H9 (cell line): ENCODE measurements around the gene RPRD1A. TPM values are rescaled to one million over a fixed set of nuclear protein-coding genes. Genes with fewer than 3 reads are reported as not detected.

Experiments used
- DNase-seq: peaks from one replicate; pipeline ENCODE4 v3.0.0-alpha.2; 2017
- H2AFZ ChIP-seq: one replicate; pipeline ENCODE4 v1.6.1; 2013; ENCODE audit warnings: mild to moderate bottlenecking, low read length, control low read depth, moderate library complexity
- H2AK5ac ChIP-seq: 2 replicates; pipeline ENCODE4 v1.6.1; 2013; ENCODE audit warnings: low read length, control low read depth, mixed read lengths; ENCODE audit not compliant: insufficient read length
- H2BK120ac ChIP-seq: one replicate; pipeline ENCODE4 v1.6.1; 2013; ENCODE audit warnings: low read depth, mild to moderate bottlenecking, low read length, control low read depth, inconsistent platforms; ENCODE audit not compliant: poor library complexity, severe bottlenecking
- H2BK12ac ChIP-seq: 2 replicates; pipeline ENCODE4 v1.6.1; 2013; ENCODE audit warnings: low read length, control low read depth, mixed read lengths, low read depth; ENCODE audit not compliant: insufficient read length
- H2BK15ac ChIP-seq: 2 replicates; pipeline ENCODE4 v1.6.1; 2013; ENCODE audit warnings: low read depth, low read length, control low read depth
- H2BK20ac ChIP-seq: one replicate; pipeline ENCODE4 v1.6.1; 2013; ENCODE audit warnings: low read depth, mild to moderate bottlenecking, low read length, control low read depth, inconsistent platforms; ENCODE audit not compliant: poor library complexity, severe bottlenecking
- H2BK5ac ChIP-seq: 2 replicates; pipeline ENCODE4 v1.6.1; 2013; ENCODE audit warnings: low read length, control low read depth, mixed read lengths; ENCODE audit not compliant: insufficient read length
- H3K14ac ChIP-seq: 2 replicates; pipeline ENCODE4 v1.6.1; 2013; ENCODE audit warnings: low read length, control low read depth; ENCODE audit not compliant: insufficient read depth
- H3K18ac ChIP-seq: 2 replicates; pipeline ENCODE4 v1.6.1; 2013; ENCODE audit warnings: low read depth, mild to moderate bottlenecking, mixed read lengths, low read length, control low read depth; ENCODE audit not compliant: insufficient read length
- H3K23ac ChIP-seq: 2 replicates; pipeline ENCODE4 v1.6.1; 2013; ENCODE audit warnings: low read length, control low read depth, mixed read lengths, low read depth; ENCODE audit not compliant: insufficient read length
- H3K23me2 ChIP-seq: 2 replicates; pipeline ENCODE4 v1.6.1; 2013; ENCODE audit warnings: low read depth, mild to moderate bottlenecking, mixed read lengths, low read length, control low read depth; ENCODE audit not compliant: insufficient read length, poor library complexity, severe bottlenecking
- H3K27ac ChIP-seq: 2 replicates; pipeline ENCODE4 v1.5.1; 2013; ENCODE audit warnings: low read length, control low read depth, mixed read lengths, low read depth; ENCODE audit not compliant: insufficient read length
- H3K27me3 ChIP-seq: 2 replicates; pipeline ENCODE4 v1.6.1; 2013; ENCODE audit warnings: low read length, control low read depth, inconsistent platforms; ENCODE audit not compliant: insufficient read depth
- H3K4ac ChIP-seq: 2 replicates; pipeline ENCODE4 v1.6.1; 2013; ENCODE audit warnings: low read depth, mild to moderate bottlenecking, control low read depth, inconsistent platforms, low read length, moderate library complexity
- H3K4me1 ChIP-seq: 2 replicates; pipeline ENCODE4 v1.6.1; 2013; ENCODE audit warnings: low read length, control low read depth, inconsistent platforms; ENCODE audit not compliant: insufficient read depth
- H3K4me2 ChIP-seq: 2 replicates; pipeline ENCODE4 v1.6.1; 2013; ENCODE audit warnings: low read length, control low read depth, mixed read lengths; ENCODE audit not compliant: insufficient read length, insufficient read depth
- H3K56ac ChIP-seq: 2 replicates; pipeline ENCODE4 v1.6.1; 2013; ENCODE audit warnings: low read depth, mild to moderate bottlenecking, mixed read lengths, low read length, control low read depth; ENCODE audit not compliant: insufficient read length
- H3K79me1 ChIP-seq: 2 replicates; pipeline ENCODE4 v1.6.1; 2013; ENCODE audit warnings: low read depth, mild to moderate bottlenecking, moderate library complexity, low read length, control low read depth, inconsistent platforms; ENCODE audit not compliant: insufficient read depth, poor library complexity, severe bottlenecking
- H3K79me2 ChIP-seq: 2 replicates; pipeline ENCODE4 v1.6.1; 2013; ENCODE audit warnings: low read length, control low read depth, inconsistent platforms; ENCODE audit not compliant: insufficient read depth
- H3K9ac ChIP-seq: 2 replicates; pipeline ENCODE4 v1.6.1; 2013; ENCODE audit warnings: low read length, control low read depth, mixed read lengths; ENCODE audit not compliant: insufficient read length; ENCODE audit errors: extremely low read depth
- H3K9me3 ChIP-seq: one replicate; pipeline ENCODE4 v1.6.1; 2013; ENCODE audit warnings: low read depth, low read length, inconsistent platforms; ENCODE audit not compliant: control insufficient read depth
- H3T11ph ChIP-seq: one replicate; pipeline ENCODE4 v1.6.1; 2013; ENCODE audit warnings: mild to moderate bottlenecking, low read length, control low read depth, inconsistent platforms
- H4K20me1 ChIP-seq: one replicate; pipeline ENCODE4 v1.6.1; 2013; ENCODE audit not compliant: control insufficient read depth, insufficient read length, insufficient read depth
- H4K5ac ChIP-seq: 2 replicates; pipeline ENCODE4 v1.6.1; 2013; ENCODE audit warnings: low read depth, mild to moderate bottlenecking, mixed read lengths, low read length, control low read depth; ENCODE audit not compliant: insufficient read length
- H4K8ac ChIP-seq: replicated peaks from 2 replicates; pipeline ENCODE4 v1.6.1; 2013; ENCODE audit warnings: low read length, control low read depth, mixed read lengths, low read depth; ENCODE audit not compliant: insufficient read length
- H4K91ac ChIP-seq: 2 replicates; pipeline ENCODE4 v1.6.1; 2013; ENCODE audit warnings: low read depth, mild to moderate bottlenecking, moderate library complexity, mixed read lengths, low read length, control low read depth; ENCODE audit not compliant: insufficient read length
- H3K27ac Mint-ChIP-seq, 3 experiments: 2 replicates in 2 of 3; 3 replicates in 1 of 3; pipeline ENCODE4 v1.8.0; 2020 to 2021; ENCODE audit warnings: mixed read lengths in 3 of 3, mild to moderate bottlenecking in 1 of 3, moderate library complexity in 1 of 3
- H3K27me3 Mint-ChIP-seq: 2 replicates; pipeline ENCODE4 v1.8.0; 2021; ENCODE audit warnings: low read depth, mild to moderate bottlenecking, moderate library complexity, mixed read lengths
- H3K36me3 Mint-ChIP-seq, 3 experiments: 2 replicates in 2 of 3; 3 replicates in 1 of 3; pipeline ENCODE4 v1.8.0; 2020 to 2021; ENCODE audit warnings: low read depth in 3 of 3, mixed read lengths in 3 of 3; ENCODE audit not compliant: insufficient read depth in 1 of 3
- H3K4me1 Mint-ChIP-seq, 2 experiments: 2 replicates each; pipeline ENCODE4 v1.8.0; 2020; ENCODE audit warnings: mixed read lengths in 2 of 2
- H3K4me3 Mint-ChIP-seq, 2 experiments: 2 replicates in 1 of 2; 3 replicates in 1 of 2; pipeline ENCODE4 v1.8.0; 2020 to 2021; ENCODE audit warnings: mild to moderate bottlenecking in 2 of 2, mixed read lengths in 2 of 2, moderate library complexity in 1 of 2
- H3K9me3 Mint-ChIP-seq, 2 experiments: 2 replicates in 1 of 2; 3 replicates in 1 of 2; pipeline ENCODE4 v1.8.0; 2020; ENCODE audit warnings: mild to moderate bottlenecking in 2 of 2, mixed read lengths in 2 of 2, moderate library complexity in 1 of 2
- CTCF ChIP-seq: fragments of 200-600 bp; sonication (generic); conservative IDR thresholded peaks from 3 replicates; pipeline ENCODE4 v1.8.0; 2021; ENCODE audit warnings: antibody characterized with exemption, mild to moderate bottlenecking
- WGBS: extraction: QIAGEN DNeasy Blood & Tissue Kit; methylation state at CpG from one replicate; pipeline ENCODE4 v1.1.7; 2013; ENCODE audit warnings: missing lambda C conversion rate, low lambda C conversion rate, mixed read lengths; ENCODE audit not compliant: insufficient read length; ENCODE audit errors: extremely low coverage; 5-methylcytosine and 5-hydroxymethylcytosine counted together
- total RNA-seq: library from RNA; stranded (reverse); gene quantifications from 2 replicates; pipeline ENCODE4 v1.2.1, GENCODE V29; 2021

The RPRD1A gene
- total RNA-seq, 1 experiment from 2014 or later, result 107 TPM

GRCh38 chr18:36088256-36088655 is 20.9 kb upstream of the RPRD1A start:
- Histone ChIP-seq H4K20me1 (no peaks in the 10 kb centered on the region), H3T11ph (no peak overlapping the region), H3K27me3 (no peaks in the 10 kb centered on the region), H3K4me2 (no peak overlapping the region), H3K27ac (no peak overlapping the region), H2BK15ac (no peak overlapping the region), H3K79me1 (no peaks in the 10 kb centered on the region), H2AK5ac (no peak overlapping the region), H3K23me2 (no peaks in the 10 kb centered on the region), H3K9ac (no peak overlapping the region), H3K23ac (no peak overlapping the region), H2BK12ac (no peak overlapping the region), H4K91ac (no peak overlapping the region), H3K18ac (no peak overlapping the region), H3K56ac (no peak overlapping the region), H2BK20ac (no peak overlapping the region), H3K9me3 (no peaks in the 10 kb centered on the region), H2BK5ac (no peak overlapping the region), H2BK120ac (no peak overlapping the region), H3K4me1 (no peaks in the 10 kb centered on the region), H3K14ac (no peak overlapping the region), H4K5ac (no peak overlapping the region), H4K8ac (no peak overlapping the region), H3K4ac (no peak overlapping the region), H3K79me2 (no peaks in the 10 kb centered on the region), H2AFZ (no peak overlapping the region)
- peaks cover 4% of the 10 kb centered on the region for H3K27me3 Mint-ChIP-seq
- H3K4me1 Mint-ChIP-seq, result no peaks in the 10 kb centered on the region
- no peak overlapping the region for H3K27ac Mint-ChIP-seq
- no peak for DNase-seq
- WGBS, result no CpG with 5 or more reads among the region's 2 CpGs
- H3K9me3 Mint-ChIP-seq, result no peaks in the 10 kb centered on the region; a peak in 1 of 5 replicates
- H3K36me3 Mint-ChIP-seq, result peaks cover 0 to 2% (median 0%) of the 10 kb centered on the region in 3 experiments; a peak in 1 of 7 replicates
- H3K4me3 Mint-ChIP-seq, result no peak overlapping the region
- no peak for TF ChIP-seq CTCF
